Ascending aorta (tissue), 2 donors: ENCODE results near the gene ARID5B. TPM values are rescaled to one million over a fixed set of nuclear protein-coding genes. Genes with fewer than 3 reads are reported as not detected.

Experiments
- DNase-seq, 2 donors: peaks; one replicate each; pipeline ENCODE4 v3.0.0-alpha.2; 2019; ENCODE audit warnings: low spot score in 2 of 2
- H3K27ac ChIP-seq, 2 donors: fragments of 200-600 bp; sonication (generic); one replicate each; pipeline ENCODE4 v1.5.1; 2016 to 2017; ENCODE audit warnings: mild to moderate bottlenecking in 1 of 2
- H3K27me3 ChIP-seq: fragments of 200-600 bp; sonication (generic); one replicate; pipeline ENCODE4 v1.5.1; 2017
- H3K36me3 ChIP-seq, 2 donors: fragments of 200-600 bp; sonication (generic); one replicate each; pipeline ENCODE4 v1.5.1; 2016
- H3K4me1 ChIP-seq, 2 donors: fragments of 200-600 bp; sonication (generic); one replicate each; pipeline ENCODE4 v1.5.1; 2016 to 2017; ENCODE audit warnings: mild to moderate bottlenecking in 1 of 2
- H3K4me3 ChIP-seq, 2 donors: fragments of 200-600 bp; sonication (generic); one replicate each; pipeline ENCODE4 v1.5.1; 2016 to 2017; ENCODE audit warnings: mild to moderate bottlenecking in 1 of 2
- H3K9me3 ChIP-seq, 2 donors: fragments of 200-600 bp; sonication (generic); one replicate each; pipeline ENCODE4 v1.5.1; 2016
- CTCF ChIP-seq, 3 experiments: fragments of 200-600 bp in 2 of 3; fragments of 450-650 bp in 1 of 3; sonication (generic) in 2 of 3; IDR thresholded peaks; one replicate each; pipeline ENCODE4 v1.5.1; 2016 to 2019; ENCODE audit warnings: antibody characterized with exemption in 3 of 3, mild to moderate bottlenecking in 1 of 3, moderate library complexity in 1 of 3
- intact Hi-C: fragments of 100-400 bp; cut with DNase I; formaldehyde crosslinking; loops from one replicate; pipeline ENCODE4 v1.15.1; 2023
- total RNA-seq: library from RNA; depleted of rRNA; stranded (reverse); fragments of >200 nt; gene quantifications from one replicate; pipeline ENCODE4 v1.1.0, GENCODE V29; 2016

Gene ARID5B
- total RNA-seq, 1 donor from 2014 or later = 92.5 TPM

DNA sequence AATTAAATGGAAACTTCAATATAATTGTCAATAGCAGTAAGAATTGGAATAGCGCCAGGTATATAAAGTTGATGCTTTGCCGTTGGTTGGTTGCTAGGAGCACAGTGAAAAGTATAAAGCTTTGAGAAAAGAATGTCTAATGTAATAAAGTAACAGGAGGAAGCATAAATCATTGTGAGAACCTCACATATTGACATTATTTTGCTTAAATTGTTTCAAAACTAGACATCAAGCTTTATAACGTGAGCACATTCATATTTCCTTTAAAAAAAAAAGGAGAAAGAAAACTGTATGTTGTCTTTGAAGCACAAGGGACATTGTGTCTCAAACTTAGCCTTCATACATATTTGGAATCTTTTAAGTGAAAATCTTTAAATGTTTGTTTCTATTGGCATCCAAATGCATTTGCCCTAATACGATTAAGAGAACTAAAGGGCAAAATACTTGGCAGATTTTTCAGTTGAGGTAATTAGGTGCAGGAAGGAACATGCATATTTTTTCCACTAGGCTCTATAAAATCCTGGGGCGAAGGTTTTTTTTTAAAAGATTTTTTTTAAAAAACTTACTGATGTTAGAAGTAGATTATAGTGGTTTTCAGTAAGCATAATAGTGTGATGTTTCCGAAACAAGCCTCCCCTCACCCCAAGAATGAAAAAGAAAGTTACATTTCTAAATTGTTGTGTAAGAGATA lies 92.4 kb downstream of the ARID5B start:
- H3K4me1 ChIP-seq = peaks cover 3 to 50% of the 10 kb centered on the region in 2 donors
- no peak for TF ChIP-seq CTCF (IDR thresholded peaks at IDR 0.05)
- H3K9me3 ChIP-seq = no peaks in the 10 kb centered on the region
- H3K36me3 ChIP-seq = no peaks in the 10 kb centered on the region
- intact Hi-C loops = loop anchor here (1.0 to 10.0 kb wide), 7 partner anchors 11 to 159 kb away; no protein-coding TSS in a partner anchor
- H3K27ac ChIP-seq = peak overlapping the region; percentile 73 to 87
- H3K27me3 ChIP-seq = no peaks in the 10 kb centered on the region
- H3K4me3 ChIP-seq = peak overlapping the region; percentile 34 to 37
- DNase-seq = no peak

DNA sequence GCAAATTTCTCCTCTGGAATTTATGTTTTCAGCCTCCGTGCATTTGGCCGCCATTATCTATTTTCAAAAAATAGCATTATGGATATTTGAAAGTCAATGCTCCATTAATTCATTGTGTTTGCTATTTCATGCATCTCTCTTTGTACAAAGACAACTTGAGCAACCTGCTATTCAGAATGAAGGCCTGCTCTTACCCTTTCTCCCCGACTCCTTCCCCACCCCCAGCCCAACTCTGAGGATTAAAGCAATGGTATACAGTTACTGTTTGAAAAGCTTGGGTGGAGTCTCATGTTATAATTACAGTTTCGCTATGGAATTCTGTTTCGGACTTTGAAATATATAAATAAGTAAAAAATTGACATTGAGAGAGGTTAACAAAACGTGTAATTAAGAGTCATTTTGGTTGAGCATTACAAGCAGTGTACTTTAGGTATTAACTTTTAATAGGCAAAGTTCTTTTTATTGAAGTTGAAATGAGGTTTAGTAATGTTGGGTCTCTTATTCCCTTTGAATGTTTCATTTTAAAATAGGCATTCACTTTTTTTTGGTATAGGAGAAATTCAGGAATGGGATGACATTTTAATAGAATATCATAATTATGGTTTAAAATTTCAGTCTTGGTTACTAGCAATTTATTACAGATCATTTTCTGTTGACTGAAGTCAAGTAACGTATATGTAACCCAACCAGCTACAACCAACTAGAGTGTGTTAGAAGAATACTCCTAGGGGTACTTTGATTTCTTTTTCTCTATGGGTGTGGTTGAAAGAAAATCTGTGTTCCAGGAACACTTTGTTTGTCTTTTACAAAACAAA lies 93.1 kb downstream of the ARID5B start:
- peak overlapping the region; percentile 73 to 87 for H3K27ac ChIP-seq

DNA sequence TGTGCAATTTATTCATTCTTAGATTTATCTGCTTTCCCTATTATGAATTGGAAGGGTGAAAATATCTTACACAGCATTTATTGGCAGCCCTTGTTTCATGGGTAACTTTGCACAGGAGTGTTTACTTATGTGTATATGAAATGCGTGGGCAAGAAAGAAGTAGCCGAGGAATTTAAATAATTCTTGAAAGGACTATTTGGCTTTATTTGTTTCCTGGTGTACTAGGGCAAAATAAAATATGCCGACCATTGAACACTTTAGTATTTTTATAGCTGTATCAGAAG lies 93.7 kb downstream of the ARID5B start:
- Histone ChIP-seq H3K27me3 (no peaks in the 10 kb centered on the region), H3K27ac (peak overlapping the region; percentile 73 to 87), H3K36me3 (no peaks in the 10 kb centered on the region), H3K4me3 (peak overlapping the region in 1 of 2 donors; percentile 5), H3K9me3 (no peaks in the 10 kb centered on the region), H3K4me1 (peaks cover 3 to 50% of the 10 kb centered on the region in 2 donors)
- intact Hi-C loops = loop anchor here (10.0 kb wide), 1 partner anchor 160 kb away; no protein-coding TSS in a partner anchor
- TF ChIP-seq CTCF (IDR thresholded peaks at IDR 0.05) = no peak
- no peak for DNase-seq

More for the DNA sequence above, 93.1 kb downstream of the ARID5B start:
- DNase-seq = no peak
- Histone ChIP-seq H3K4me3 (peak overlapping the region in 1 of 2 donors; percentile 34), H3K4me1 (peaks cover 3 to 50% of the 10 kb centered on the region in 2 donors), H3K9me3 (no peaks in the 10 kb centered on the region), H3K36me3 (no peaks in the 10 kb centered on the region), H3K27me3 (no peaks in the 10 kb centered on the region)
- no peak for TF ChIP-seq CTCF (IDR thresholded peaks at IDR 0.05)
- intact Hi-C loops = loop anchor here (1.0 to 10.0 kb wide), 3 partner anchors 11 to 160 kb away; no protein-coding TSS in a partner anchor

DNA sequence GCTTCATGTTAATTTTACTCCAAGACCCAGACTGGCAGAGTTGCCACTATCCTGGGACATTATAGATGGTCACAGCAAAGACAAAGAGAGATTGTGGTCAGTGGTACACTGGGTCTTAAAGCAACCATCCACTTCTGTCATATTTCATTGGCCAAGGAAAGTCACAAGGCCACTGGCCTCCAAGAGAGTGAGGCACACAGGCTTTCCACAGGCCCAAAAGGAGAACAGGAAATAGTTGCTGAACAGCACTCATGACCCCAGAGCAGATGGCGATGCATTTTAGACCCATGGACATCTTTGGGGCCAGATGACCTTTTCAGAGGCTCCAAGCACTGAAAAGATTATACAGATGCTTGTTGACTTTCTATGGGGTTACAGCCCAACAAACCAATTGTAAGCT lies 97.4 kb downstream of the ARID5B start:
- no peaks in the 10 kb centered on the region for H3K27me3 ChIP-seq
- no peak overlapping the region for H3K4me3 ChIP-seq
- intact Hi-C loops = loop anchor here (10.0 kb wide), 1 partner anchor 164 kb away; no protein-coding TSS in a partner anchor
- no peak for TF ChIP-seq CTCF (IDR thresholded peaks at IDR 0.05)
- peaks cover 0 to 4% of the 10 kb centered on the region in 2 donors for H3K36me3 ChIP-seq
- no peak for DNase-seq
- H3K4me1 ChIP-seq = peaks cover 3 to 52% of the 10 kb centered on the region in 2 donors
- no peak overlapping the region for H3K27ac ChIP-seq
- no peaks in the 10 kb centered on the region for H3K9me3 ChIP-seq

DNA sequence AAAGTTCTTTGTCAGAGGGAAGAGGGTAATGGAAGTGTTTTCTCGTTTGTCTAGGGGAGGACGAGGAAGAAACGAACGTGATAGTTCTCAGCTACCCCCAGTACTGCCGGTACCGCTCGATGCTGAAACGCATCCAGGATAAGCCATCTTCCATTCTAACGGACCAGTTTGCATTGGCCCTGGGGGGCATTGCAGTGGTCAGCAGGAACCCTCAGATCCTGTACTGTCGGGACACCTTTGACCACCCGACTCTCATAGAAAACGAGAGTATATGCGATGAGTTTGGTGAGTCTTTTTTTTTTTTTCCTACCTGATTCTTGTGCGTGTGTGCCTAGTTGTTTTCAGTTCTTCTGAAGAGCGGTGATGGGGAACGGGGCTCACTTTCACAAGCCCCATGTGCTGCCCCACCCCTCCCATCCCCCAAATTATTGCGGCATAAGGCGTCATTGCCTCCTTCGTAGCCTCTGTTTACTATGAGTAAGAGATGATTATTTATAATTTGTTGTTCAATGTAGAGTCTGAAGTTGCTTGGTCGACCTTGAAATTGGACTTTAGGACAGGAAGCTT lies 98.6 kb downstream of the ARID5B start:
- H3K4me1 ChIP-seq = peaks cover 0 to 52% of the 10 kb centered on the region in 2 donors
- intact Hi-C loops = no loop called here

More for the DNA sequence above, 98.6 kb downstream of the ARID5B start:
- no peak overlapping the region for H3K4me3 ChIP-seq
- no peak for TF ChIP-seq CTCF (IDR thresholded peaks at IDR 0.05)
- H3K27ac ChIP-seq = no peak overlapping the region
- H3K27me3 ChIP-seq = no peaks in the 10 kb centered on the region
- no peaks in the 10 kb centered on the region for H3K9me3 ChIP-seq
- peaks cover 0 to 4% of the 10 kb centered on the region in 2 donors for H3K36me3 ChIP-seq
- no peak for DNase-seq
